Activated naive CD8-positive, alpha-beta T cell treated with anti-CD3 and anti-CD28 coated beads for 36 hours (primary cell): ENCODE data around the gene TTC1. TPM values are rescaled to one million over a fixed set of nuclear protein-coding genes. Genes with fewer than 3 reads are reported as not detected.

ENCODE experiments used
- DNase-seq: peaks from one replicate; pipeline ENCODE4 v3.0.0; 2021
- H3K27ac Mint-ChIP-seq: one replicate; pipeline ENCODE4 v1.8.0; 2022; ENCODE audit warnings: mild to moderate bottlenecking, moderate library complexity, mixed read lengths
- H3K27me3 Mint-ChIP-seq: one replicate; pipeline ENCODE4 v1.8.0; 2022; ENCODE audit warnings: mild to moderate bottlenecking, mixed read lengths
- H3K36me3 Mint-ChIP-seq: one replicate; pipeline ENCODE4 v1.8.0; 2021; ENCODE audit warnings: mild to moderate bottlenecking, mixed read lengths
- H3K4me1 Mint-ChIP-seq: one replicate; pipeline ENCODE4 v1.8.0; 2021; ENCODE audit warnings: mixed read lengths
- H3K4me3 Mint-ChIP-seq: one replicate; pipeline ENCODE4 v1.8.0; 2022; ENCODE audit warnings: mild to moderate bottlenecking, moderate library complexity, mixed read lengths
- H3K9me3 Mint-ChIP-seq: one replicate; pipeline ENCODE4 v1.8.0; 2022; ENCODE audit warnings: mixed read lengths
- total RNA-seq, 2 experiments: library from RNA; stranded (reverse); gene quantifications; one replicate each; pipeline ENCODE4 v1.2.3, GENCODE V29; 2021

TTC1 gene
- total RNA-seq, 2 experiments from 2014 or later = 69.7 to 73.9 TPM

DNA sequence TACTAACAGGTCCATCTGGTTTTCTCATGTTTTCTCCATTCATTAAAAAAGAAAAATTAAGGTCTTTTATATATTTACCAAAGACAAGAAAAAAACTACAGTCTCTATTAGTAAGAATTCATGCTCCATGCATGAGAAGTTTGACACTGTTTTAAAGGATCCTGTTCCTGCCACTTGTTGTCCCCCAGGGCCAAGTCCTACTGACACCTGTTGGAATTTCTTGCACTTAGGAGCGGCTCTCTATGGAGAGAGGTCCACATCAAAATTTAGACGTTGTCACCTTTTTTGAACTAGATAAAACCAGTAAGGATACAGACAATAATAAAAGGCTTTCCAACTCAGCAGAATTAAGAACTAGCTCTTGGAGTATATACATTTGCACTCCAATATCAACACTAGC is 68.1 kb downstream of the TTC1 start:
- no peak overlapping the region for H3K4me3 Mint-ChIP-seq
- H3K9me3 Mint-ChIP-seq = no peaks in the 10 kb centered on the region
- DNase-seq = no peak
- no peaks in the 10 kb centered on the region for H3K27me3 Mint-ChIP-seq
- H3K4me1 Mint-ChIP-seq = no peaks in the 10 kb centered on the region
- peaks cover 4% of the 10 kb centered on the region for H3K36me3 Mint-ChIP-seq
- H3K27ac Mint-ChIP-seq = no peak overlapping the region

DNA sequence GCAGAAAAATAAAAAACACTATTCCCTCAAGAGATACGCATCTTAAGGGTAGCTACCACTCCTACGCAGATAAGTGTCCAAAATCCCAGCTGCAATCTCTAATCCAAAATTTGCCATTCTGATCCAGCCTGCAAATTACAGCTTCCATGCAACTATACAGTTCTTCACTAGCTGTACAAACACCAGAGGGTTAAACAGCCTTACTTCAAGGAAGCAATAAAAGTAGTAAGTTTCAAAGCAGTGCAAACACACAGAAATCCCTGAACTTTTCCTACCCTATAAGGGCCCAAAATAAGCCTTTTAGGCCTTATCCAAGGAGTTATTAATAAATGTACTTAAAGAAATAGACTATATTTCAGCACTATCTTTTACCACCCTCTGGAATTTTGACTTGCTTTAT is 70.8 kb downstream of the TTC1 start:
- no peak overlapping the region for H3K4me3 Mint-ChIP-seq
- H3K27me3 Mint-ChIP-seq = no peaks in the 10 kb centered on the region
- no peaks in the 10 kb centered on the region for H3K4me1 Mint-ChIP-seq
- no peaks in the 10 kb centered on the region for H3K9me3 Mint-ChIP-seq
- DNase-seq = no peak
- H3K27ac Mint-ChIP-seq = no peak overlapping the region
- H3K36me3 Mint-ChIP-seq = no peaks in the 10 kb centered on the region

DNA sequence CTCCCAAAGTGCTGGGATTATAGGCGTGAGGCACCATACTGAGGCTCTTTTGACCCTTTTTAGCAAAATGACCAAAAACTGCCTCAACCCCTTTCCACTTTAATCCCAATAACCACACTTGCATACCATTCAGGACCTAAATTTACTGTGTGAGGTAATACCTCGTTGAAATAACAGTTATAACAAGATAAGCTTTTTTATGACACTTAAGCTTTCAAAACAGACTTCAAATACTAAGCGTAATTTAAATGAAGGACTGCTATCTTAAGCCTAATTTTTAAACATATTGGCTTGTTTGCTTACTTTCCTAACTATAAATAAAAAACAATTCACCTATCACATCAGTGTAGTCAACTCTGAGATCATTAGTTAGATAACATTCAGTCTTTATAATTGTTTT is 72.6 kb downstream of the TTC1 start:
- DNase-seq = no peak
- H3K27me3 Mint-ChIP-seq = no peaks in the 10 kb centered on the region
- H3K4me1 Mint-ChIP-seq = no peaks in the 10 kb centered on the region
- no peaks in the 10 kb centered on the region for H3K36me3 Mint-ChIP-seq
- H3K9me3 Mint-ChIP-seq = no peaks in the 10 kb centered on the region
- no peak overlapping the region for H3K27ac Mint-ChIP-seq
- H3K4me3 Mint-ChIP-seq = no peak overlapping the region

DNA sequence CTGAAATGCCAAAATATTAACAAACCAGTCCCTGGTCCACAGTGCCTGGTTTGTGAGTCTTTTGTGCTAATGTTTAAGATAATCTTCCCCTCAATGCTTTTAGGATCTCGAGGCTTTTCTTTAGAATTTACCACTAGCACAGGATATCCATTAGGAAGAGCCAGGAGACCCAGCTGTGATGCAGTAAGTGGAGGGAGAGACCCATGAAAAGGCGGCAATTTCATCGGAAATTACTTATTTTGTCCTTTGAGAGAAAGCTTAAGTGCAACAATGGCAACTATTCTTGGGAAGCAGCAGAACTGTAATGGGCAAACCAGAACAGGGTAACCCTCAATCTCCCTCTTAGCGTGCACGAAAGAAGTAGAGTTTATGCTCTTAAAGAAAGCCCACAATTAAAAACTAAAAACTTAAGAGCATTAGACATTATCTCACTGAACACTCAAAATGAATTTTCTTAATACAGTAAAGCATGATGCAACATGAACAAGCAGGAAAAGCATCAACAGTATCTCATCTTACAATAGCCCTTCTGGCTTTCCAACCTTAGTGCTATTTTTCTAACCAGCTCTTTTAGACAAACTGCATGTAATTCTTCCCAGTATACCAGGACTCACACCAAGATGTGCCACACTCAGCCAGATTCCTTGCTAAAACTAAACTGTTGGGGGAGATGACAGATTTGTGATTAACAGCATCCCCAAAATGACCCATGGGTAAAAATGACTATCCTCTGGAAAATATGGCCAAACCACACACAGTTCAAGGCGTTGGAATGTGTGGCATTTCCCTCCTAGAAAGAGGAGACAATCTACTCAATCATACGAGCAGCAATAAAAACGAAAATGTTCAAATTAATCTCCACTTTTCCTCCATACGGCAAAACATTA is 73.9 kb downstream of the TTC1 start:
- DNase-seq = no peak
- H3K4me3 Mint-ChIP-seq = no peak overlapping the region
- H3K27me3 Mint-ChIP-seq = no peaks in the 10 kb centered on the region
- H3K27ac Mint-ChIP-seq = no peak overlapping the region
- no peaks in the 10 kb centered on the region for H3K4me1 Mint-ChIP-seq
- H3K36me3 Mint-ChIP-seq = no peaks in the 10 kb centered on the region
- H3K9me3 Mint-ChIP-seq = no peaks in the 10 kb centered on the region

DNA sequence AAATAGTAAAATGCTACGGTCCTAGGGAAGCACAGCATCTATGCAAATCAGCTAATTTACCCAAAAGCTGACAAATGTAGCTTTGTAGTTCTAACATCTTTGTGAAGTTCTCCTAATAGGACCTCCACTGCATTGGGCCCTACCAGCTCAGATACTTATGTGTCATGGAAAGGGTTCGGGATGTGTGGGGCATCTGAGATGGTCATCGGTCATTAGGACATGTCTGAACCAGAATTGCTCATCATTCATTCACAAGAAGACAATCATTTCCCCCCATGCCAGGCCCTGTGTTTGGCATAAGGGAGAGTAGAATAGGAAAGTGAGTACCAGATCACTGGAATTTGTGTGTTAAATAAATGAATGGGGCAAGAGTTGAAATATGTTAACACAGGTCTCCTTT is 74.6 kb downstream of the TTC1 start:
- Mint-ChIP-seq H3K4me1 (no peaks in the 10 kb centered on the region), H3K4me3 (no peak overlapping the region), H3K27ac (no peak overlapping the region), H3K36me3 (no peaks in the 10 kb centered on the region), H3K27me3 (no peaks in the 10 kb centered on the region), H3K9me3 (no peaks in the 10 kb centered on the region)
- DNase-seq = no peak

DNA sequence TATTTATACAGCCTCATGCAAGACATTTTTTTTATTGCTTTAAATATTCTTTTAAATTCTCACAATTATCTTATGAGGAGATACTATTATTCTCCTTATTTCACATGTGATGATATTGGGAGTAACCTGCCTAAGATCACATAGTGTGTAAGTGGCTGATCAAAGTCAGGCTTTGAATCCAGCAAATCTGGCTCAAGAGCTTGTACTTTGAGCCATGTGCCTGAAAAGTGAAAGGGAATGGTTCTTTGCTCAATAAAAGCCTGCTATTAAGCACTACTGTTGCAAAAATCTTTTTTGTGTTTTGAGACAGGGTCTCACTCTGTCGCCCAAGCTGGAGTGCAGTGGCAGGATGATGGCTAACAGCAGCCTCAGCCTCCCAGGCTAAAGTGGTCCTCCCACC is 75.2 kb downstream of the TTC1 start:
- H3K36me3 Mint-ChIP-seq = no peaks in the 10 kb centered on the region
- H3K27ac Mint-ChIP-seq = no peak overlapping the region
- H3K9me3 Mint-ChIP-seq = no peaks in the 10 kb centered on the region
- H3K27me3 Mint-ChIP-seq = no peaks in the 10 kb centered on the region
- H3K4me1 Mint-ChIP-seq = no peaks in the 10 kb centered on the region
- DNase-seq = no peak
- H3K4me3 Mint-ChIP-seq = no peak overlapping the region

DNA sequence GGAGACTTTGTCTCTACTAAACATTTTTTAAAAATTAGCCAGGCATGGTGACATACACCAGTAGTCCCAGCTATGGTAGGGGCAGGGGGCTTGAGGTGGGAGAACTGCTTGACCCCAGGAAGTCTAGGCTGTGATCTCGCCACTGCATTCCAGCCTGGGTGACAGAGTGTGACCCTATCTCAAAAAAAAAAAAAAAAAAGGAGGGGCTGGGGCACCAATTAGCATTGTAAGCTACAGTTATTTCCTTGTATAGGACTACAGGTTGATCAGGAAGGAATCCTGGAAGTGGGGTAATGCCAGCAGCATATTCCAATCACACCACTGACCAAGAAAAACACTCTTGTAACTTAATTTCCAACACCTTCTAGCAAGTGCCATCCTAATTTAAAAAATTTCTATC is 78.3 kb downstream of the TTC1 start:
- Mint-ChIP-seq H3K36me3 (peaks cover 2% of the 10 kb centered on the region), H3K27me3 (no peaks in the 10 kb centered on the region), H3K9me3 (no peaks in the 10 kb centered on the region), H3K4me1 (peaks cover 4% of the 10 kb centered on the region), H3K4me3 (no peak overlapping the region), H3K27ac (no peak overlapping the region)
- DNase-seq = no peak

DNA sequence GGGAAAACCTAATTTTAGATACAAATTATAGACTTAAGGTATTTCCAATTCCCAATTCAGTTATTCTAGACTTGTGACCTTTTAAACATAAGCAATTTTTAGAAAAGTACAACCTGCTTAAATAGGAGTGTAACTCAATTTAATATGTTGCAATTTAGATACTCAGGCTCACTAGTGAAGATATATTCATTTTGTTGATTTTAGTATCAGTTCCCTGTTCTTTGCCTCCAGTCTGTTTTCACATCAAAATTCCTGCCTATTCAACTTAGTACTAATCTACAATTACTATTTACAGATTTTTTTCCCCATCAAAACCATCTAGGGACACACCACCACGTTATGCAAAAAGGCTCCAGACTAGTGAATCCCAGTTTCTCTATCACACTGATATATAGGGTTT is 79.9 kb downstream of the TTC1 start:
- H3K4me1 Mint-ChIP-seq = peaks cover 18% of the 10 kb centered on the region
- H3K27ac Mint-ChIP-seq = no peak overlapping the region
- no peaks in the 10 kb centered on the region for H3K9me3 Mint-ChIP-seq
- H3K27me3 Mint-ChIP-seq = no peaks in the 10 kb centered on the region
- H3K36me3 Mint-ChIP-seq = peaks cover 17% of the 10 kb centered on the region
- no peak for DNase-seq
- no peak overlapping the region for H3K4me3 Mint-ChIP-seq

DNA sequence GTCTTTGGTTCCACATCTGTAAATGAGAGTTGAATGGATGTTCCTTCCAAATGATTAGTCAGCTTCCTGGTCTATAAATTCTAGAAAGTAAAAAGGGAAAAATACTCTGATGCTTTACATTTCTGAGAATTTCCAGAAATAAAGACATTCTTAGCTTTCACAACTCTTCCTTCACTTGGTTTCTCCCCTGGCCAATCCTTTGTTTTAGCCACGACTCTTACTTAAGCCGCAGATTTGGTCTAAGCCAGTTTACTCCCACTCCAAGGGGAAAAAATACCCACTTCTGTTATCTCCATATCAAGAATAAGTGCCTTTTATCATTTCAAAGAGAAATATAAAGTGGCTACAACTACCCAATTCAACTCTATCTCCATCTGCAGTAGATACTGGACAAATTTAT is 80.6 kb downstream of the TTC1 start:
- DNase-seq = no peak
- no peak overlapping the region for H3K27ac Mint-ChIP-seq
- H3K36me3 Mint-ChIP-seq = peaks cover 22% of the 10 kb centered on the region
- H3K9me3 Mint-ChIP-seq = no peaks in the 10 kb centered on the region
- peaks cover 22% of the 10 kb centered on the region for H3K4me1 Mint-ChIP-seq
- H3K27me3 Mint-ChIP-seq = no peaks in the 10 kb centered on the region
- H3K4me3 Mint-ChIP-seq = no peak overlapping the region

DNA sequence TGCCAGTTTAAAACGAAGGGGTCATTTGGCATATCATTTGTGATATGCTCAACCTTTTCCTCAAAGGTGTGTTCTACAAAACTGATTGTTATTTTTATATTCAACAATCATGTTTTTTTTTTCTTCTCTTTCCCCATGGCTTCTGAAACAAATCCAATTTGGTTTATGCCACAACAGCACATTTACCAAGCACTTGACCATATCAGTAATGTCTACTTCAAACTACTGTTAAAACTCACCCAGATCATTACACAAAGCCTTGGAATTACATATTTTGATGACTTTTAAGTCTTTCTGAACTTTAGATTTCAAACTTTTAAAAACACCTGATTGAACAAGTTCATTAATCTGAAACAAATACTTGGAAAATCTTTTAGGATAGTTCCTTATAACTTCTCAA is 81.1 kb downstream of the TTC1 start:
- Mint-ChIP-seq H3K27ac (no peak overlapping the region), H3K4me3 (no peak overlapping the region), H3K9me3 (no peaks in the 10 kb centered on the region), H3K27me3 (no peaks in the 10 kb centered on the region), H3K36me3 (peaks cover 23% of the 10 kb centered on the region), H3K4me1 (peaks cover 22% of the 10 kb centered on the region)
- DNase-seq = no peak

DNA sequence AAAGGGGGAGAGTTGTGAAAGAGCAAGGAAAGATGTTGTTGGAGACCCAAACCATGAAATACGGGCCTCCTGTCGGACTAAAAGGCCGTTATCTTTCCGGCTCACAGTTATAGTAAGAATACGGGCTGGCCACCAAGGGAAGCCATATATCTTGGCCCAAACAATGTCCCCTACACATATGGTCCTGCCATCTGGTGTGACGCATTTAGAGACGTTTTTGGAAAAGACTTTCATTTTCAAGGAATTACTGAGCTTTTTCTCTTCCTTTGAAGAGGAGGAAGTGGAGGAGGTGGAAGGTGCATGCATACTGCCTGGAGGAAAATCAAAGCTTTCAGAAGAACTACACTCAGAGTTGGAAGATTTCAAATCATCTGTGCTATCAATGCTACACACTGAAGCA is 83.6 kb downstream of the TTC1 start:
- DNase-seq = no peak
- H3K4me1 Mint-ChIP-seq = peaks cover 22% of the 10 kb centered on the region
- no peaks in the 10 kb centered on the region for H3K27me3 Mint-ChIP-seq
- no peaks in the 10 kb centered on the region for H3K9me3 Mint-ChIP-seq
- H3K4me3 Mint-ChIP-seq = no peak overlapping the region
- peaks cover 27% of the 10 kb centered on the region for H3K36me3 Mint-ChIP-seq
- no peak overlapping the region for H3K27ac Mint-ChIP-seq

DNA sequence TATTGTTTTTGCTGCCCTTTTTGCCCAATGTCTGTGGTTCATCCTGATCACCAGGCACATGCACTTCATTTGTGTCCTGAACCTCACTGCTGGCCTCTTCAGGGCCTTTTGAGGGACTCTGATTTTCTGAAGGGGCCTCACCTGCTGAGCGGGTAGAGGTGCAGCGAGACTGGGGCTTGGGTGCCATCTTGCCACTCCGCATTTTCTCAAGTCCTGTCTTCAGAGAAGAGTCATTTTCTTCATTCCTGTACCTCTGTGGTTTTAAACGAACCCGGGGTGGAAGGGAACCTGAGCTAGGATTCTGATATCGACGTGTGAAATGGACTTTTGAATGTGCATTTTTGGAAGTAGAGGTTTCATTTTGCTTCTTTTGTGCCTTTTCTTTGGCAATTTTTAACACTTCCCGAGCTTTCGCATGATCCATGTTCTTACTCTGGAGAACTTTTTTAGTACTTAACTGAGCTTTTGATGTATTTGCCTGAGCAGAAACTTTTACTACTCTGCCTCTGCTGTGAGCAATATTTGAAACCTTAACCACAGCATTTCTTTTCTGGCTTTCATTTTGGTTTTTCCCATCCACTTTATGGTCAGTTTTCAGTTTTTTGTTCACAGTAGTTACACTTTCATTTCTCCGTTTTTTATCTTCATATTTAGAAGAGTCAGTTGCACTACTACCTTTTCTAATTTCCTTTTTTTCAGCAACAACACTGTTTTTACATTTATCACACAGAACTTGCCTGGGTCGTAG is 84.2 kb downstream of the TTC1 start:
- Mint-ChIP-seq H3K27ac (peak overlapping the region; percentile 76), H3K4me1 (peaks cover 22% of the 10 kb centered on the region), H3K4me3 (peak overlapping the region; percentile 16), H3K27me3 (no peaks in the 10 kb centered on the region), H3K36me3 (peaks cover 29% of the 10 kb centered on the region), H3K9me3 (no peaks in the 10 kb centered on the region)
- no peak for DNase-seq

DNA sequence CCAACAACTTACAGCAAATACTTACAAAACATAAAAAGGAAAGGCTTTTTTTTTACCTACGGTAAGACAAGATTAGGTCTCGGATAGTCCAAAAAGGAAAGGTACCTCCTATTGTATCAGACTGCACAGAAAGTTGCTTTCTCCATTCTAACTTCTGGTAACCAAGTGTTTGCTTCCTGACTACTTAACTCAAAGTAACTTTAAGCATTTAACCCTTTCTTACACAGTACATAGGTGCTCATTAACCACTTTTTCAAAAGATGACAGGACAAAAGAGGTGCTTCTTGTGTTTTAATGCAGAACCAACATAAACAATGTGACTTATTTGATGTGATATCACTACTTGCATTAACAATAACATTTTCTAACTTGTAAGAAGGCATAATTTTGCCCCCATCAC is 87.2 kb downstream of the TTC1 start:
- Mint-ChIP-seq H3K4me3 (no peak overlapping the region), H3K27ac (no peak overlapping the region), H3K4me1 (peaks cover 19% of the 10 kb centered on the region), H3K36me3 (peaks cover 33% of the 10 kb centered on the region), H3K9me3 (no peaks in the 10 kb centered on the region), H3K27me3 (no peaks in the 10 kb centered on the region)
- DNase-seq = no peak

DNA sequence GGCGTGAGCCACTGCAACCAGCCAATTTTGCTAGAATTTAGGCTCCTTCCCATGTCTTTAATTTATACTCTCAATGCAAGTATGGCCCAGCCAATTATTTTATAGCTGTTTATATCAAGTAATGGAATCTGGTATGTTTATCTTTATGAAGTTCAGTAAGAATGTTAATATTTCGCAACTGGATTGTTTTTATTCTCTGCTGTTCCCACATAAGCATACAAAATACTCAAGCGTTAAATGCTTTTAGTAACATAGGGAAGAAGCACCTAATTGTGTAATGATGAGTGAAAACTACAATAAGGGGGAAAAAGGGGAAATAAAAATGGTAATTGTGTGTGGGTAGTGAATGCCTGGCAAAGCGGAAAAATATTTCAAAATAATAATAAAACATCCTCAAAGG is 89.1 kb downstream of the TTC1 start:
- H3K4me1 Mint-ChIP-seq = peaks cover 13% of the 10 kb centered on the region

DNA sequence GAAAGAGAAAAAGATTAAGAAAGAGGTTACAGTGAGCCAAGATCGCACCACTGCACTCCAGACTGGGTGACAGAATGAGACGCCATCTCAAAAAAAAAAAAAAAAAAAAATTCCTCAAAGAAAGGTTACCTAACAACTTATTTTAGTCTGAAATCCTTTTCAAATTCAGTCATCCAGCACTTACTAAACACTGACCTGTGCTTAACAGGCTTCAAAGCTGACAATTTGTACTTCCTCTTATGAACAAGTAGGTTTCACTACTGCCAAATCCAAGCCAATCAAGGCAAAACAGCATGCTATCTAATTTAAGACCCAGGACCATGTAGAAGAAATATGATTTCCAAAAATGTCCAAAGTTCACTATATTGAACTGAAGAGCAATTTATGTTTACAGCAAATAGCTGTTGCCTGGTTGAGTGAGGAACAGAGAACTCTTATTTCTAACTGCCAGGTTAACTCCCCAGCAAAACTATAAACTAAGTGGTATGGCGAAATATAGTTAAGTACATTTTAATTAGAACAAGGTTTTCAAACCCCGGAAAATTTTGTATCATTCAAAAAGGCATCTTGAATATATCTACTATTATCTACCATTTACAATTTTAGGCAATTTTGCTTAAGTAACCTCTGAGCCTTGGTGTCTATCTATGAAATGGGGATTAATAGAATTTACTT is 96.9 kb downstream of the TTC1 start:
- Mint-ChIP-seq H3K27me3 (no peaks in the 10 kb centered on the region), H3K36me3 (peaks cover 13% of the 10 kb centered on the region)

More for the DNA sequence above, 89.1 kb downstream of the TTC1 start:
- peaks cover 26% of the 10 kb centered on the region for H3K36me3 Mint-ChIP-seq
- no peaks in the 10 kb centered on the region for H3K27me3 Mint-ChIP-seq
- DNase-seq = no peak
- no peaks in the 10 kb centered on the region for H3K9me3 Mint-ChIP-seq
- no peak overlapping the region for H3K4me3 Mint-ChIP-seq
- no peak overlapping the region for H3K27ac Mint-ChIP-seq

More for the DNA sequence above, 96.9 kb downstream of the TTC1 start:
- Mint-ChIP-seq H3K9me3 (no peaks in the 10 kb centered on the region), H3K4me3 (no peak overlapping the region), H3K27ac (peak overlapping the region; percentile 38), H3K4me1 (peaks cover 20% of the 10 kb centered on the region)
- DNase-seq = no peak
